H1 (cell line): ENCODE data around the gene CD34. TPM values are rescaled to one million over a fixed set of nuclear protein-coding genes. Genes with fewer than 3 reads are reported as not detected.

Source experiments
- CTCF ChIA-PET: fragments of 300-600 bp; sonication (Branson Sonifier 250); formaldehyde crosslinking; loops from one replicate; lab custom pipeline; 2021; ENCODE audit not compliant: partially characterized antibody; lab: Charles Lee
- POLR2A ChIA-PET: fragments of 300-600 bp; sonication (Branson Sonifier 250); formaldehyde crosslinking; loops from one replicate; lab custom pipeline; 2021; ENCODE audit warnings: inconsistent platforms; ENCODE audit not compliant: partially characterized antibody; lab: Charles Lee
- DNase-seq, 2 experiments: peaks; one replicate each; pipeline versions ENCODE4 v3.0.0 to v3.0.0-alpha.2; 2010 to 2022; ENCODE audit warnings: low spot score in 2 of 2, low read depth in 1 of 2, mixed read lengths in 1 of 2
- FAIRE-seq: peaks from 2 replicates; lab custom pipeline; 2011; peaks lifted over from hg19 to GRCh38; lab: Jason Lieb, UNC
- H2AFZ ChIP-seq: 2 replicates; pipeline ENCODE4 v1.8.1; 2012; ENCODE audit warnings: low read length, inconsistent platforms
- H2AK5ac ChIP-seq: 2 replicates; pipeline ENCODE4 v1.6.1; 2013; ENCODE audit warnings: low read depth, low read length
- H2BK120ac ChIP-seq: replicated peaks from 2 replicates; pipeline ENCODE3; 2013; ENCODE audit warnings: low read depth, low read length, inconsistent platforms
- H2BK12ac ChIP-seq: 2 replicates; pipeline ENCODE4 v1.6.1; 2013; ENCODE audit warnings: low read depth, low read length
- H2BK15ac ChIP-seq: 2 replicates; pipeline ENCODE4 v1.6.1; 2013; ENCODE audit warnings: low read length
- H2BK20ac ChIP-seq: 2 replicates; pipeline ENCODE4 v1.6.1; 2013; ENCODE audit warnings: low read length
- H2BK5ac ChIP-seq: 2 replicates; pipeline ENCODE4 v1.6.1; 2013; ENCODE audit warnings: low read depth, low read length
- H3K14ac ChIP-seq: 2 replicates; pipeline ENCODE4 v1.6.1; 2013; ENCODE audit warnings: inconsistent platforms; ENCODE audit not compliant: insufficient read length
- H3K18ac ChIP-seq: 2 replicates; pipeline ENCODE4 v1.6.1; 2013; ENCODE audit warnings: low read length; ENCODE audit errors: extremely low read depth
- H3K23ac ChIP-seq: 2 replicates; pipeline ENCODE4 v1.6.1; 2013; ENCODE audit warnings: inconsistent platforms; ENCODE audit not compliant: insufficient read length
- H3K23me2 ChIP-seq: 2 replicates; pipeline ENCODE4 v1.6.1; 2013; ENCODE audit warnings: low read depth, low read length
- H3K27ac ChIP-seq: 2 replicates; pipeline ENCODE4 v1.6.1; 2011; ENCODE audit warnings: low read depth, low read length, inconsistent platforms
- H3K27me3 ChIP-seq, 4 experiments: replicated peaks in 1 of 4; 1 replicate in 1 of 4; 2 replicates in 3 of 4; pipeline versions ENCODE4 v1.6.1 to v1.8.1; 2011 to 2013; ENCODE audit warnings: low read length in 3 of 4, mild to moderate bottlenecking in 3 of 4, inconsistent platforms in 2 of 4, mixed read lengths in 2 of 4, moderate library complexity in 1 of 4; ENCODE audit not compliant: control insufficient read depth in 3 of 4, insufficient read depth in 3 of 4; ENCODE audit errors: extremely low read depth in 1 of 4
- H3K36me3 ChIP-seq, 4 experiments: 2 replicates each; pipeline versions ENCODE4 v1.6.1 to v1.8.1; 2011 to 2013; ENCODE audit warnings: mild to moderate bottlenecking in 4 of 4, low read length in 3 of 4, moderate library complexity in 2 of 4, control low read depth in 1 of 4, inconsistent platforms in 1 of 4; ENCODE audit not compliant: insufficient read depth in 4 of 4, control insufficient read depth in 2 of 4
- H3K4ac ChIP-seq: replicated peaks from 2 replicates; pipeline ENCODE3; 2013; ENCODE audit warnings: low read length, low read depth, mixed read lengths, inconsistent platforms; ENCODE audit not compliant: insufficient read length
- H3K4me1 ChIP-seq, 4 experiments: replicated peaks in 1 of 4; 1 replicate in 1 of 4; 2 replicates in 3 of 4; pipeline versions ENCODE4 v1.6.1 to v1.8.1; 2011 to 2013; ENCODE audit warnings: low read length in 3 of 4, inconsistent platforms in 2 of 4, mixed read lengths in 1 of 4; ENCODE audit not compliant: insufficient read depth in 4 of 4, control insufficient read depth in 3 of 4
- H3K4me2 ChIP-seq, 2 experiments: 2 replicates each; pipeline versions ENCODE4 v1.6.1 to v1.8.1; 2011 to 2013; ENCODE audit warnings: low read depth in 2 of 2, low read length in 2 of 2, control low read depth in 1 of 2, inconsistent platforms in 1 of 2, mild to moderate bottlenecking in 1 of 2; ENCODE audit not compliant: insufficient read depth in 1 of 2
- H3K4me3 ChIP-seq, 4 experiments: fragments of 200-600, 300-600 bp in 1 of 4; sonication (generic), shearing (Covaris generic), sonication (Bioruptor Twin) in 1 of 4; 2 replicates each; pipeline versions ENCODE4 v1.5.1 to v1.8.1; 2011 to 2016; ENCODE audit warnings: low read length in 4 of 4, low read depth in 3 of 4, control low read depth in 2 of 4, inconsistent platforms in 2 of 4, mild to moderate bottlenecking in 2 of 4, mixed read lengths in 1 of 4, moderate library complexity in 1 of 4; ENCODE audit not compliant: insufficient read depth in 2 of 4; ENCODE audit errors: extremely low read depth in 1 of 4
- H3K56ac ChIP-seq: replicated peaks from 2 replicates; pipeline ENCODE3; 2013; ENCODE audit warnings: low read depth, mild to moderate bottlenecking, mixed read lengths, low read length, inconsistent platforms; ENCODE audit not compliant: insufficient read length
- H3K79me1 ChIP-seq: 2 replicates; pipeline ENCODE4 v1.6.1; 2013; ENCODE audit warnings: low read depth, low read length, control low read depth
- H3K79me2 ChIP-seq, 2 experiments: 2 replicates each; pipeline versions ENCODE4 v1.6.1 to v1.8.1; 2012 to 2013; ENCODE audit warnings: low read length in 2 of 2, mild to moderate bottlenecking in 2 of 2, inconsistent platforms in 1 of 2; ENCODE audit not compliant: insufficient read depth in 2 of 2, control insufficient read depth in 1 of 2
- H3K9ac ChIP-seq, 4 experiments: replicated peaks in 1 of 4; 1 replicate in 1 of 4; 2 replicates in 3 of 4; pipeline versions ENCODE4 v1.6.1 to v1.8.1; 2011 to 2013; ENCODE audit warnings: low read depth in 3 of 4, low read length in 3 of 4, control low read depth in 2 of 4, mild to moderate bottlenecking in 2 of 4, moderate library complexity in 2 of 4, inconsistent platforms in 1 of 4; ENCODE audit errors: extremely low read depth in 1 of 4
- H3K9me3 ChIP-seq, 2 experiments: 2 replicates each; pipeline versions ENCODE4 v1.6.1 to v1.8.1; 2012 to 2013; ENCODE audit warnings: mild to moderate bottlenecking in 2 of 2, moderate library complexity in 2 of 2, control low read depth in 1 of 2, inconsistent platforms in 1 of 2, low read depth in 1 of 2, low read length in 1 of 2, mixed read lengths in 1 of 2; ENCODE audit not compliant: insufficient read depth in 2 of 2
- H4K20me1 ChIP-seq, 2 experiments: replicated peaks in 1 of 2; 2 replicates each; pipeline versions ENCODE3 to v1.8.1; 2011 to 2013; ENCODE audit warnings: inconsistent platforms in 2 of 2, low read length in 2 of 2, mild to moderate bottlenecking in 1 of 2; ENCODE audit not compliant: insufficient read depth in 2 of 2, control insufficient read depth in 1 of 2
- H4K5ac ChIP-seq: 2 replicates; pipeline ENCODE4 v1.6.1; 2013; ENCODE audit warnings: low read length, low read depth, mixed read lengths, inconsistent platforms; ENCODE audit not compliant: insufficient read length
- H4K8ac ChIP-seq: 2 replicates; pipeline ENCODE4 v1.8.0; 2013; ENCODE audit warnings: mild to moderate bottlenecking, moderate library complexity, low read length, inconsistent platforms; ENCODE audit not compliant: insufficient read depth; ENCODE audit errors: extremely low read depth
- H4K91ac ChIP-seq: replicated peaks from 2 replicates; pipeline ENCODE3; 2013; ENCODE audit warnings: low read length, mixed read lengths, inconsistent platforms; ENCODE audit not compliant: insufficient read length
- BACH1 ChIP-seq: IDR thresholded peaks from 2 replicates; pipeline ENCODE4 v1.6.1; 2012; ENCODE audit warnings: low read length, improper control_type of control experiment
- CHD1 ChIP-seq: IDR thresholded peaks from 2 replicates; pipeline ENCODE4 v1.6.1; 2012; ENCODE audit warnings: low read depth, low read length, improper control_type of control experiment
- FOSL1 ChIP-seq: IDR thresholded peaks from 2 replicates; pipeline ENCODE4 v1.6.1; 2011; ENCODE audit warnings: mild to moderate bottlenecking, low read depth, low read length, moderate library complexity; ENCODE audit not compliant: insufficient read depth
- NRF1 ChIP-seq: IDR thresholded peaks from 2 replicates; pipeline ENCODE4 v1.6.1; 2011; ENCODE audit warnings: mild to moderate bottlenecking, low read depth, low read length, improper control_type of control experiment
- SUZ12 ChIP-seq: fragments of 200-600 bp; sonication (generic); IDR thresholded peaks from 2 replicates; pipeline ENCODE4 v1.6.1; 2012; ENCODE audit warnings: mild to moderate bottlenecking, inconsistent platforms, low read length, moderate library complexity, mixed read lengths
- ZNF274 ChIP-seq: IDR thresholded peaks from 2 replicates; pipeline ENCODE4 v1.7.0; 2012; ENCODE audit warnings: low read length, borderline replicate concordance; ENCODE audit errors: extremely low read depth
- WGBS, 2 experiments: shearing (Covaris generic) in 1 of 2; methylation state at CpG; one replicate each; pipeline versions ENCODE4 v1.1.6 to v1.1.7; 2013 to 2015; ENCODE audit warnings: low lambda C conversion rate in 2 of 2, mixed read lengths in 2 of 2, inconsistent platforms in 1 of 2, low coverage in 1 of 2, missing lambda C conversion rate in 1 of 2; ENCODE audit not compliant: insufficient replicate concordance in 2 of 2, insufficient coverage in 1 of 2, insufficient read length in 1 of 2; ENCODE audit errors: extremely low coverage in 1 of 2, missing lambda C conversion rate in 1 of 2; 5-methylcytosine and 5-hydroxymethylcytosine counted together
- polyA plus RNA-seq, 7 experiments: library from polyadenylated mRNA; depleted of rRNA in 3 of 7; stranded (reverse) in 5 of 7; unstranded in 2 of 7; fragments of >200 nt in 5 of 7; fragments of 200-250 nt in 2 of 7; gene quantifications; 1 replicate in 5 of 7; 2 replicates in 1 of 7; 4 replicates in 1 of 7; pipeline versions ENCODE4 v1.2.1 to v1.2.3, GENCODE V29; 2011 to 2013; ENCODE audit warnings: missing spikeins in 2 of 7, mixed read lengths in 2 of 7
- total RNA-seq: library from RNA; stranded (reverse); fragmentation: NEBNext Ultra II Directional; extraction: Animal tissue kit (Norgen Biotek cat#: 25700); gene quantifications from 2 replicates; pipeline ENCODE4 v1.2.1, GENCODE V29; 2021
- TF ChIP-seq, protein P1 (sequence below): IDR thresholded peaks from 2 replicates; pipeline ENCODE4 v1.6.1; 2012; ENCODE audit warnings: inconsistent platforms
- TF ChIP-seq, protein P2 (sequence below): IDR thresholded peaks from 2 replicates; pipeline ENCODE4 v1.6.1; 2011; ENCODE audit warnings: low read depth, mild to moderate bottlenecking, low read length; ENCODE audit not compliant: insufficient read depth
- TF ChIP-seq, protein P3 (sequence below): IDR thresholded peaks from 2 replicates; pipeline ENCODE4 v1.6.1; 2011; ENCODE audit warnings: low read length, improper control_type of control experiment

CD34 gene
- total and polyA plus RNA-seq, 2 of the 8 experiments (the other 6 are each of a cell fraction or from before 2014, with no cell fraction given) = 0.39 to 0.54 TPM

DNA sequence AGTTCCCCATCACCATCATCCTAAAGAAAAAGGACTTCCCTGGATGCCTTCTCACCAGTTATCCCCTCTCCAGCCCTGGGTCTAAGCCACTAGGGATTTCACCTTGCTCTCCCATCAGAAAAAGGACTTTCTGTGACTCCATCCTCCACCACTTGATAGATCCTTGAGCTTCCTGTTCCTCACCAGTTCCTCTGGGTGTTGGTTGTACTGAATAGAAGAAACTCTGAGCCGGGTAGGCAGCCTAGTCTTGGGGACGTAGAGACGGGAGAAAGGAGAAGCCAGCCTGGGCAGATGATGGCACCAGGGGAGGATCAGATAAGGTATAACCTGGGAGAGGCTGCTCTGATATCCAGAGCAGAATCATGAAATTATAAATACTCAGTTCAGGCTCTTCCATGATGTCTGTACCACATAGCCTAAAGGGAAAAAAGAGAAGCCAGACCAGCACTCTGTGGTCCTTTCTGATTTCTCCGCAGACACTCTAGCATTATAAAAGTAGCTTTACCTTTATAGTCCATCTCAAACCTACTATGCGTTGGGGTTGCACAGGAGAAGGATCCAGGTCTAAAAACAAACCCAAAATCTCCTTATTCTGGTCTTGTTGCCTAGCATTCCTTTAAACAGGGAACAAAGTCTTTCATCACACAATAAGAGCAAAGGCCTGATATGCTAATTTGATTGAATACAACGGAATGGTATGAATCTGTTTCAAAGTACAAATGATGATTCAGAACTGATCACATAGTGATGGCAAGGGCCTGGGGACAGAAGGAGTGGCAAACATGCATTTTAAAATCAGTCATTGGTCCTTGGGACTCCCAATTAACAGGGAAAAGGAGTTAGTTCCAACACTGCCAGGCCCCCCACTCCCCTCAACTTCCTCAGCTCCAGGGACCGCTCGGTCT, 1.2 kb upstream of the CD34 start:
- ChIA-PET CTCF (interaction anchor here (0.8 to 1.7 kb wide), 3 partner anchors 9 to 44 kb away, joined by 3 to 7 read pairs (median 5); no protein-coding TSS in a partner anchor), POLR2A (interaction anchor here (0.6 to 1.4 kb wide), 2 partner anchors 14 to 64 kb away, joined by 3 to 4 read pairs; no protein-coding TSS in a partner anchor)
- 70% methylated on average over 8 of the region's 8 CpGs; no CpG with 5 or more reads in 1 of the 2 experiments for WGBS, 2 experiments
- Histone ChIP-seq H2BK15ac (no peak overlapping the region), H3K18ac (no peak overlapping the region), H4K5ac (no peak overlapping the region), H3K56ac (no peak overlapping the region), H2BK12ac (no peak overlapping the region), H3K4ac (no peak overlapping the region), H3K4me1 (peaks cover 0 to 2% (median 0%) of the 10 kb centered on the region in 4 experiments; a peak in 1 of 7 replicates), H3K9ac (no peak overlapping the region), H4K20me1 (no peaks in the 10 kb centered on the region), H3K79me1 (no peaks in the 10 kb centered on the region), H3K4me3 (no peak overlapping the region), H3K14ac (no peak overlapping the region), H3K27me3 (peaks cover 11 to 42% (median 32%) of the 10 kb centered on the region in 4 experiments), H3K23ac (no peak overlapping the region), H3K23me2 (peaks cover 10% of the 10 kb centered on the region; the same call in 1 of the 2 replicates), H2AK5ac (no peak overlapping the region), H3K4me2 (peak overlapping the region in 1 of 2 experiments; percentile 61; a peak in 1 of 4 replicates), H3K36me3 (no peaks in the 10 kb centered on the region), H2BK20ac (no peak overlapping the region), H3K27ac (no peak overlapping the region), H3K9me3 (no peaks in the 10 kb centered on the region), H4K91ac (no peak overlapping the region), H3K79me2 (no peaks in the 10 kb centered on the region), H2AFZ (no peak overlapping the region), H4K8ac (no peak overlapping the region), H2BK120ac (no peak overlapping the region), H2BK5ac (no peak overlapping the region)
- no peak for FAIRE-seq
- DNase-seq = no peak
- TF ChIP-seq BACH1 = no peak
- TF ChIP-seq, protein P1, sequence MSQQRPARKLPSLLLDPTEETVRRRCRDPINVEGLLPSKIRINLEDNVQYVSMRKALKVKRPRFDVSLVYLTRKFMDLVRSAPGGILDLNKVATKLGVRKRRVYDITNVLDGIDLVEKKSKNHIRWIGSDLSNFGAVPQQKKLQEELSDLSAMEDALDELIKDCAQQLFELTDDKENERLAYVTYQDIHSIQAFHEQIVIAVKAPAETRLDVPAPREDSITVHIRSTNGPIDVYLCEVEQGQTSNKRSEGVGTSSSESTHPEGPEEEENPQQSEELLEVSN = no peak
- no peak for TF ChIP-seq NRF1
- no peak for TF ChIP-seq CHD1
- TF ChIP-seq SUZ12 = no peak
- TF ChIP-seq, protein P2, sequence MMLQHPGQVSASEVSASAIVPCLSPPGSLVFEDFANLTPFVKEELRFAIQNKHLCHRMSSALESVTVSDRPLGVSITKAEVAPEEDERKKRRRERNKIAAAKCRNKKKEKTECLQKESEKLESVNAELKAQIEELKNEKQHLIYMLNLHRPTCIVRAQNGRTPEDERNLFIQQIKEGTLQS = no peak
- no peak for TF ChIP-seq FOSL1
- TF ChIP-seq ZNF274 = no peak
- TF ChIP-seq, protein P3, sequence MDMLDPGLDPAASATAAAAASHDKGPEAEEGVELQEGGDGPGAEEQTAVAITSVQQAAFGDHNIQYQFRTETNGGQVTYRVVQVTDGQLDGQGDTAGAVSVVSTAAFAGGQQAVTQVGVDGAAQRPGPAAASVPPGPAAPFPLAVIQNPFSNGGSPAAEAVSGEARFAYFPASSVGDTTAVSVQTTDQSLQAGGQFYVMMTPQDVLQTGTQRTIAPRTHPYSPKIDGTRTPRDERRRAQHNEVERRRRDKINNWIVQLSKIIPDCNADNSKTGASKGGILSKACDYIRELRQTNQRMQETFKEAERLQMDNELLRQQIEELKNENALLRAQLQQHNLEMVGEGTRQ = no peak
